ENCODE data around the gene GALNT1. TPM values are rescaled to one million over a fixed set of nuclear protein-coding genes. Genes with fewer than 3 reads are reported as not detected.

Gene GALNT1
- total and polyA plus RNA-seq, 9 of the 15 experiments (the other 6 are each of a cell fraction or from before 2014, with no cell fraction given): 14.4 to 54.1 (median 36.6) TPM

DNA sequence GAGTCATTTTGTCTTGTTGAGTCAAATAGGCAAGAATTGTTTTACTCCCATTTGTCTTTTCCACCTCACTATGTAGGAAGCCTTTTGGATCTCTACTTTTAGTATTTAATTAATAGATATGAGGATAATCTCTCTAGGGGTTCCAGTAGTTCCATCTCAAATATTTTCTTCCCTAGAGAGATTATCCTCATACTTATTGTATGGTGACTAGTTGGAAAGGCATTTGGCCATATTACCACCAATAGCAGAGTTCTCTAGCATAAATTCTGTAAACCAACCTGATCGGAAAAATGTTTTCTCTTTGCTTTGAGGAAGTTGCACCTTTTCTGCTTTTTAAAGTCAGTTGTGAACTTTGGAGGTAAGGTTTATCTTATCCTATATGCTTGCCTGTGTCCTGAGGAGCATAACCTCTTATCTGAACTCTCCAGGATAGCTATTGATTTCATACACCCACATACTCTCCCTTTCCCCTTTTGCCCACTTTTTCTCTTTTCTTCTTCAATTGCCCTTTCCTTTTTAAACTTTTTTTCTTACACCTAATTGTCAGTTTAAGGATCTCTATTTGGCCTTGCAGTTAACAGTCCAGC is 100.8 kb downstream of the GALNT1 start:
- intact Hi-C loops (cut with micrococcal nuclease) (no loop called here), in situ Hi-C loops (cut with MboI) (no loop called here)
- no peak overlapping the region for H3K4me3 ChIP-seq
- H3K79me2 ChIP-seq (ENCODE audit: control insufficient read depth, insufficient read depth, low read length): no peaks in the 10 kb centered on the region
- ChIA-PET POLR2A (interaction anchor here (0.6 to 1.8 kb wide), 2 partner anchors 13 to 118 kb away, joined by 3 to 8 read pairs; no protein-coding TSS in a partner anchor), CTCF (ENCODE audit: low intra/inter-chr PET ratio) (no interaction called here)
- peaks cover 4% of the 10 kb centered on the region; the same call in 2 of the 3 replicates for H3K36me3 ChIP-seq (ENCODE audit: control insufficient read depth, insufficient read depth, low read length)
- peak; percentile 65 for FAIRE-seq
- H3K9me3 ChIP-seq (replicated peaks; ENCODE audit: control insufficient read depth, insufficient read depth, low read depth, low read length): no peaks in the 10 kb centered on the region
- H3K4me1 ChIP-seq (replicated peaks in 1 of 2; ENCODE audit: control insufficient read depth in 2 of 2, insufficient read depth in 2 of 2, low read length in 2 of 2): peaks cover 0 to 31% of the 10 kb centered on the region in 2 experiments; a peak in 3 of 5 replicates
- BruUV-seq (replicated peaks): no TSS peak
- no peaks in the 10 kb centered on the region for H4K20me1 ChIP-seq (replicated peaks; ENCODE audit: control insufficient read depth, insufficient read depth, low read length)
- H3K4me2 ChIP-seq (ENCODE audit: insufficient read depth, low read length): peak overlapping the region; percentile 25
- 14% methylated on average over 1 of the region's 1 CpG for WGBS (ENCODE audit: insufficient coverage, low coverage, missing lambda C conversion rate)
- no peak overlapping the region; a peak in 1 of 4 replicates for H3K9ac ChIP-seq (ENCODE audit: insufficient read depth in 1 of 2, low read depth in 2 of 2, low read length in 2 of 2)
- no peak overlapping the region for H2AFZ ChIP-seq (ENCODE audit: low read depth, low read length)
- peak in 2 of 4 experiments; percentile 58 to 66 for DNase-seq (ENCODE audit: extremely low read depth in 1 of 4, low spot score in 3 of 4)
- peak; percentile 77 for ATAC-seq
- no peaks in the 10 kb centered on the region for H3K27me3 ChIP-seq (ENCODE audit: control insufficient read depth in 2 of 2, insufficient read depth in 2 of 2, low read length in 2 of 2)
- H3K9me1 ChIP-seq (ENCODE audit: control insufficient read depth, insufficient read depth, low read length): no peaks in the 10 kb centered on the region
- peak overlapping the region; percentile 9; the same call in 1 of the 3 replicates for H3K27ac ChIP-seq (ENCODE audit: extremely low read depth, low read depth, low read length)
- TF ChIP-seq DPF2 (IDR thresholded peaks at IDR 0.05) (peak; percentile 95), HMG20B (CRISPR knock-in tag; IDR thresholded peaks at IDR 0.05) (no peak), ZEB2 (IDR thresholded peaks at IDR 0.05) (peak; percentile 82; the same call in 1 of the 2 replicates), PHB2 (IDR thresholded peaks at IDR 0.05; ENCODE audit: low read depth) (peak; percentile 80), TGIF2 (CRISPR knock-in tag; IDR thresholded peaks at IDR 0.05) (no peak), RBM15 (IDR thresholded peaks at IDR 0.05; ENCODE audit: insufficient read depth, low read length) (no peak), CCNT2 (IDR thresholded peaks at IDR 0.05; ENCODE audit: borderline replicate concordance, extremely low read depth, insufficient read length, low read depth, low read length) (peak; percentile 18), POLR3G (IDR thresholded peaks at IDR 0.05; ENCODE audit: extremely low read depth, insufficient read length, insufficient replicate concordance) (no peak), ZNF121 (CRISPR knock-in tag; conservative IDR thresholded peaks at IDR 0.05) (no peak), ARNT (IDR thresholded peaks at IDR 0.05) (0 out of 4 replicates have a peak, but pooled peaks of 1 of the 2 experiments have one; percentile 57), STAT5A (IDR thresholded peaks at IDR 0.05; ENCODE audit: borderline replicate concordance, low read length) (peak; percentile 65; the same call in 1 of the 2 replicates), NR2C1 (IDR thresholded peaks at IDR 0.05) (peak; percentile 37; the same call in 1 of the 2 replicates), NR2C1 (tag; IDR thresholded peaks at IDR 0.05) (0 out of 2 replicates have a peak, but pooled peaks have one; percentile 16), BHLHE40 (IDR thresholded peaks at IDR 0.05; ENCODE audit: low read length) (no peak), TCF3 (CRISPR knock-in tag; IDR thresholded peaks at IDR 0.05) (peak; percentile 90), GATA2 (CRISPR knock-in tag; IDR thresholded peaks at IDR 0.05) (0 out of 2 replicates have a peak, but pooled peaks have one; percentile 19), PHF21A (IDR thresholded peaks at IDR 0.05; ENCODE audit: borderline replicate concordance, low read depth) (no peak), PML (IDR thresholded peaks at IDR 0.05; ENCODE audit: low read length) (0 out of 2 replicates have a peak, but pooled peaks have one; percentile 38), CBFA2T3 (IDR thresholded peaks at IDR 0.05) (peak; percentile 95), TEAD4 (IDR thresholded peaks at IDR 0.05; ENCODE audit: low read length) (peak; percentile 86), TEAD4 (CRISPR knock-in tag; IDR thresholded peaks at IDR 0.05; ENCODE audit: borderline replicate concordance) (no peak), BCOR (IDR thresholded peaks at IDR 0.05) (peak; percentile 10; the same call in 1 of the 2 replicates)
- TF ChIP-seq, protein P1, sequence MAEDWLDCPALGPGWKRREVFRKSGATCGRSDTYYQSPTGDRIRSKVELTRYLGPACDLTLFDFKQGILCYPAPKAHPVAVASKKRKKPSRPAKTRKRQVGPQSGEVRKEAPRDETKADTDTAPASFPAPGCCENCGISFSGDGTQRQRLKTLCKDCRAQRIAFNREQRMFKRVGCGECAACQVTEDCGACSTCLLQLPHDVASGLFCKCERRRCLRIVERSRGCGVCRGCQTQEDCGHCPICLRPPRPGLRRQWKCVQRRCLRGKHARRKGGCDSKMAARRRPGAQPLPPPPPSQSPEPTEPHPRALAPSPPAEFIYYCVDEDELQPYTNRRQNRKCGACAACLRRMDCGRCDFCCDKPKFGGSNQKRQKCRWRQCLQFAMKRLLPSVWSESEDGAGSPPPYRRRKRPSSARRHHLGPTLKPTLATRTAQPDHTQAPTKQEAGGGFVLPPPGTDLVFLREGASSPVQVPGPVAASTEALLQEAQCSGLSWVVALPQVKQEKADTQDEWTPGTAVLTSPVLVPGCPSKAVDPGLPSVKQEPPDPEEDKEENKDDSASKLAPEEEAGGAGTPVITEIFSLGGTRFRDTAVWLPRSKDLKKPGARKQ (CRISPR knock-in tag; IDR thresholded peaks at IDR 0.05): no peak
- TF ChIP-seq, protein P2, sequence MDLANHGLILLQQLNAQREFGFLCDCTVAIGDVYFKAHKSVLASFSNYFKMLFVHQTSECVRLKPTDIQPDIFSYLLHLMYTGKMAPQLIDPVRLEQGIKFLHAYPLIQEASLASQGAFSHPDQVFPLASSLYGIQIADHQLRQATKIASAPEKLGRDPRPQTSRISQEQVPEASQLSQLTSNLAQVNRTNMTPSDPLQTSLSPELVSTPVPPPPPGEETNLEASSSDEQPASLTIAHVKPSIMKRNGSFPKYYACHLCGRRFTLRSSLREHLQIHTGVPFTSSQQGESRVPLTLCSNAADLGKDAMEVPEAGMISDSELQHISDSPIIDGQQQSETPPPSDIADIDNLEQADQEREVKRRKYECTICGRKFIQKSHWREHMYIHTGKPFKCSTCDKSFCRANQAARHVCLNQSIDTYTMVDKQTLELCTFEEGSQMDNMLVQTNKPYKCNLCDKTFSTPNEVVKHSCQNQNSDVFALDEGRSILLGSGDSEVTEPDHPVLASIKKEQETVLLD (IDR thresholded peaks at IDR 0.05): 0 out of 2 replicates have a peak, but pooled peaks have one; percentile 40

All from K562 (cell line).